ENCODE results near the gene PLEKHG5.
"Not testable (repeated sequence)": the region's sequence is repeated elsewhere in the genome, so short reads cannot be mapped to it uniquely, and the experiment has no call there.

Gene PLEKHG5

GRCh38 chr1:6495540-6496364, 4.3 kb upstream of the PLEKHG5 start:
- no peak for DNase-seq

DNA sequence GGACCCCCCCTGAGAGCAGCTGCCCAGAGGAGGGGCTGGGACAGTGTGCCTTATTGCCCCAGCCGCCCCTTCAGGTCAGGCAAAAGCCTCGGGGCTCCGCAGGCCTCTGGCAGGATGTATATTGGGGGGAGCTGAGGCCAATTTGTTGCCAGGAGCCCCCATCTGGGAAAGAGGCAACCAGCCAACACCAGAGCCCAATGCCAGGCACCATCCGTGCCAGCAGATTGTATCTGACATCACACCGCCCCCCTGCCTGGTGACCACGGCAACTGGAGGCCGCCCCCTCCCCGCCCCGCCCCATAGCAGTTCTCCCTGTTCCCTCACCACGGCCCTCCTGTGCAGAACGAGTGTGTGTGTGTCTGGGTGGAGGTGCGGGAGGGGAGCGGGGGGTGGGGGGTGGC, 3.6 kb upstream of the PLEKHG5 start:
- no peak for DNase-seq

DNA sequence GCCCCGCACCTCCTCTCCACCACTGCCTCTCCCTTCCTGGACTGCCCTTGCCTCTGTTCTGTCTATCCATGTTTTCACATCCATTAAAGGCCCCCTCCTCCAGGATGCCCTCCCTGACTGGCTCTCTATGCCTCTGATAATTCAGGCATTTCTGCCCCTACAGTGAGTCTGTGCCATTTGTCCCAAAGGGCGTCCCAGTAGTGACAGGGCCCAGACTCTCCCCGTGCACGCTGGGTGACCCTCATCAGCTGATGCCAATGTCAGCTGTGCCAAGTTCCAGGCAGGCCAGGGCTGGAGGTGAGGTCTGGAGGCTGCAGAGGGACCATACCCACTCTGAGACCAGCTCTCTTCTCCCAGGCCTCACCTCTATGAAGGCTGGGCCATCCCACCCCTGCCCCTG, 3.2 kb upstream of the PLEKHG5 start:
- DNase-seq: no peak

- DNase-seq: not testable (repeated sequence)
Observed at GRCh38 chr1:6493834-6494223, 2.4 kb upstream of the PLEKHG5 start.

DNA sequence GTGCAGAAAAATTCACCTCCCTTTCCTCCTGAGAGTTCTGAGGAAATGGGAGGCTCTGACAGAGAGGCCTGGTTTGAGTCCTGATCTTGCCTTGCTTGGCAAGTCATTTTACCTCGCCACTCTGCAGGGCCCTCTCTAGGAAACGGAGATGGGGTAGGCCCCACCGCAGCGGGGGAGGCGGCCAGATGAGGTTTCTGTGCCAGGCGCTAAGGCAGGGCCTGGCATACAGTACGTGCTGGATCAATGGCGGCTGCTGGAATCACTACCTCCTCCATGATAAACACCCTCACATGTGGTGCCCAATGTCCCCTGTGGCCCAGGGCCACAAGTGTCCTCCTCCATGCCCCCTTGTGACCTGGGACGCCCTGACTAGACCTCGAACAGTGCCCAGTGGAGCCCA, 499 bp upstream of the PLEKHG5 start:
- no peak for DNase-seq

DNA sequence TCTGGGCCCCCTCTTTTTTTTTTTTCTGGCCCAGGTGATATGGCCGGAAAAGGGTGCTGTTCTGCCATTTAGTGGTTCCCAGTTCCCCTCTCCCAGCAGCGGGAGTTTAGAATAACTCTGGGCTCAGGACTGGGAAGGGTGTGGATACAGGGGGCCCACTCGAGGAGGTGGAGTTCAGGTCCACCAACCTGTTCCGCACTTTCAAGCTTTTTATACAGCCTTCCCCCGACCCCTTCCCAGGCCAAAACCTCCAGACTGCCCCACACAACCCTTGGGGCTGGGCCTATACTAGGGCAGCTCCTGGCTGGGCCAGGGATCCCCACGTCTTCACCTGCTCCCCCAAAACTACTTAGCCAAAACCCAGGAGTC, 402 bp downstream of the PLEKHG5 start:
- DNase-seq: no peak

GRCh38 chr1:6490181-6491080, 1.0 kb downstream of the PLEKHG5 start:
- no peak for DNase-seq

- no peak for DNase-seq
Observed at GRCh38 chr1:6489799-6490180, 1.7 kb downstream of the PLEKHG5 start.

DNA sequence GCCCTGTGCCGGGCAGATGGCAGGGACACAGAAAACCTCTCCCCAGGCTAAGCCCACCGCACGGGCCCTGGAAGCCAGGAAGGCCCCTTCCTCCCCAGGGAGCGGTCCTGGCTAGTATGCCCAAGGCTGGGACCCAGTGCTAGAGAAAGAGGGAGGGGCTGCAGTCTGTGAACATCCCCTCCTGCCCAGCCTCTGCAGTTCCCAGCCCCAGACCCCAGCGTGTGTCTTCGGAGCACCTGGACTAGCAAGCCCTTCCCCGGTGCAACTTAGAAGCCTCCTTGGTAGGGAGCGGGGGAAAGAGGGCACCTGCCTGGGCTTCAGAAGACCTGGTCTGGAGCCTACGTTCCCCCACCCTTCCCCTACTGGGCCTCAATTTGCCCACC, 2.1 kb downstream of the PLEKHG5 start:
- no peak for DNase-seq

DNA sequence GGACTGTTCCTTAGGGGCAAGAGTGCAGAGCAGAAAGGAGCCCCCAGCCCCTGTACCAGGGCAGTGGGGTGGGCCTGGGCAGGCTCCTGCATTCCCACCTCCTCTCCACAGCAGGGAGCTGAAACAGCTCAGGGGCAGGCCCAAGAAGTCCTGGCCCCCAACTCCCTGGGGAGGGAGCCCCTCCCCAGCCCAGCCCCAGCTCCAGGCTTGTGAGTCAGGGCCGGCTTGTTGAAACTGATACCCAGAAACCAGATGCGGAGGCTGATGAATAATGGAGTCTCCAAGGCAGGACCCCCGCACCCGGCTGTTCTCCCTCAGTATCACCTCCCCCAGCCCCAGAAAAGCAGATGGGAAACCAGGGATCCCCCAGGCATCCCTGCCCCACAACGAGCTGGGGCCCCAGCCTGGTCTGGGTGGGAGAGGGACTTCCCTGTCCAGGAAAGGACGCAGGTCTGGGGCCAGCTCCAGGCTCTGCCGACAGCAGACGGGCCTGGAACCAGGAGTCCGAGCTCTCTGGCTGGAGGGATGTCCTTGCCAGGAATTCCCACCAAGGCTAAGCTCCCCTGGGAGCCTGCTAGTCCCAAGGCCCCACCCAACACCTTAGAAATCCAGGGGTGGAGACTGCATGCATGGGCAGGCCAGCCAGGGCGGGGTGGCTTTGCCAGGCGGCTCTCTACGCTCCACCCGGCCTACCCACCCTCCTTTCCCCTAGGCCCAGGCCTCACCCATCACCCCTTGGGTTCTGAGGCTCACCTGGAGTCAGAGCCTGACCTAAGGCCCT, 2.7 kb downstream of the PLEKHG5 start:
- no peak for DNase-seq

DNA sequence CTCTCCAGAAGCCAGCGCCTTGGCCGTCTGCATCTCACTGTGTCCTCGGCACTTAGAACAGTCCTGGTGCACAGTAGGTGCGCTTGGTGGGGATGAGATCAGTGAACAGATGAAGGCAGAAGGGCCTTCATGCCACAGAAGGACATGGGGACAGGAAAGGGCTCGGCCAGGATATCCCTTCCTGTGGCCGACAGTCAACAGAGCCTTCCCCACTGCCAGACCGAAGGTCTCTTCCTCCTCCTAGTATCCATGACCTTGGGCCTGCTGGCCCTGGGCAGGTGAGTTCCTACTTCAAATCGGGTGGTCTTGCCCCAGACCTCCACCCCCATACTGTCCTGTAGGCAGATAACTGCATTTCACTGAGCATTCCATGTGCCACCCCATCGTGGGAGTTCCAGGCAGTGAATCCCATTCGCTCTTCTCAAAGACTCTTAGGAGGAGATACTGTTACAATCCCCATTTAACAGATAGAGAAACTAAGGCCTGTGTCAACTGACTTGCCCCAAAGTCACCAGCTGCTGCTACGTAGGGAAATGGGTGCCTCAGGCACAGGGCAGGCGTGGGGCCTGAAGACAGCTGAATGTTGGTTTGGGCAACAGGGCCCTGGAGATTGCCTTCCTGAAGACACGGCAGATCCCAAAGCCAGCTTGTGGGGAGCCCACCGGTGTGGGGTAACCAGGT, 3.5 kb downstream of the PLEKHG5 start:
- no peak for DNase-seq

GRCh38 chr1:6486433-6487011, 4.9 kb downstream of the PLEKHG5 start:
- no peak for DNase-seq

- no peak for DNase-seq
Observed at GRCh38 chr1:6485168-6486101, 6.0 kb downstream of the PLEKHG5 start.

DNA sequence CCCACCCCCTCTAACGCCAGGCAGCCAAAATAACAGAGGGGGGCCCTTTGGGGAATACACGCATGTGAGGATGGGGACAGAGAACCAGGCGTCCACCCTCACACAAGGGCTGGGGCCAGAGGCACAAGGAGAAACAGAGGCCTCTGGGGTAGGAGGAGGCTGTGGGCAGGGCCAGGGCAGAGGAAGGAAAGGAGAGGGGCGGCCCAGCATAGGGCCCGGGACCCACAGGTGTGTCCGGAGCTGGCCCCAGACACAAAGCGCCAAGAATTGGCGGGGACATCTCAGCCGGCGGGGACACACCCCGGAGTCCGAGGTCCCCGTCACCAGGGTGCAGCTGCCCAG, 6.7 kb downstream of the PLEKHG5 start:
- no peak for DNase-seq

DNA sequence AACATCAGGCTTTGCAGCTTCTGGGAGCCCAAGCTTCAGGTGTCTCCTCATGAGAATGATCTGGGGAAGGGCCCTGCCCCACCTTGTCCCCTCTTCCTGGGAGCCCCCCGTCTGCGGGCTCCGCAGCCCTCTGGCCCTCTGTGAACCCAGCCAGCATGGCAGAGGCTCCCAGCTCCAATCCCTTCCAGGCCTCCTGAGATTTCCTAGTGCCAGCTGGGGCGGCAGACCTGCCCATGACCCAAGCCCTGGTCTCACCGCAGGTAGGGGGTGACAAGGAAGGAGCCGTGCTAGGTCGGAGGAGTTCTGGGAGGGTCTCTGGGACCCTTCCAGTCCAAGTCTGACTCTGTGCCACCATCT, 7.7 kb downstream of the PLEKHG5 start:
- no peak for DNase-seq

DNA sequence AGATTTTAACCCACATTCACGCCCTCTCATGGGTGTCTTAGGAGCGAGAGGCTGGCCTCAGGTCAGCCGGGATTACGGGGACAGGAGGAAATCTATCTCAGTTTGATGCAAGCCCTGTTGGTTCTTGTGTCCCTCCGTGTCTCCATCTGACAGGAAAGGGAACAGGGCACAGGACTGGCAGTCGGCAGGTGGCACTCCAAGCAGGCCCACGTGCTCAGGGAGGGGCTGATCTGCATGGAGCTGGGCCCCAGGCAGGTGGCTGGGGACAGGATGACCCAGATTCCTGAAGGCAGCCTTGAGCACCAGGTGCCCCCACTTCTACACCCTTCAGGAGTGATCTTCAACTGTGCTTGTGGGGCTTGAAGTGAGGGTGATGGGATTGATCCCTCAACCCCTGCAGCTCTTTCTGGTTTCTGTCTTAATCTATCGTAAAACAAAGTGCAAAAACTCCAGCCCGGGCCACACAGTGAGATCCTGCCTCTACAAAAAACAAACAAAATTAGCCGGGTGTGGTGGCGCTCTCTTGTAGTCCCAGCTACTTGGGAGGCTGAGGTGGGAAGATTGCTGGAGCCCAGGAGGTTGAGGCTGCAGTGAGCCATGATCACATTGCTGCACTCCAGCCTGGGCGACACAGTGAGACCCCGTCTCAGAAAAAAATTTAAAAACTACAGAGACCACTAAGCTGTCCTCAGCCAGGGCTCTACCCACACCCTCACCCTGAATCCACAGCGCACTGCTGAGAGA, 8.3 kb downstream of the PLEKHG5 start:
- DNase-seq: no peak

DNA sequence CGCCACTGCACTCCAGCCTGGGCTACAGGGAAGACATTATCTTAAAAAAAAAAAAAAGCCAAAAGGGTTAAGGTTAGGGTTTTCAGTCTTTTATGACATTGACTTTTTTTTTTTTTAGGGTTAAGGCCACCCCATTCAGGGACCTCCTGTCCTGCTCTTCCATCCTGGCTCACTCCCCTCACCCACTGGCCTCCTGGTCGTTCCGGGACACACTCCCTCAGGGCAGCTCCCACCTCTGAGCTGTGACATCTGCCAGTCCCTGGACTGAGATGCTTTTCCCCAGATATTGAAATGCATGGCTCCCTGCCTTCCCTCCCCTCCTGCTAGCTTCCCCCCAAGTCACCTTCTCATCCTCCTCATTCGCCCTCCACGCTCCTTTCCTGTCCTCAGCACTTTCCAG, 9.6 kb downstream of the PLEKHG5 start:
- no peak for DNase-seq

DNA sequence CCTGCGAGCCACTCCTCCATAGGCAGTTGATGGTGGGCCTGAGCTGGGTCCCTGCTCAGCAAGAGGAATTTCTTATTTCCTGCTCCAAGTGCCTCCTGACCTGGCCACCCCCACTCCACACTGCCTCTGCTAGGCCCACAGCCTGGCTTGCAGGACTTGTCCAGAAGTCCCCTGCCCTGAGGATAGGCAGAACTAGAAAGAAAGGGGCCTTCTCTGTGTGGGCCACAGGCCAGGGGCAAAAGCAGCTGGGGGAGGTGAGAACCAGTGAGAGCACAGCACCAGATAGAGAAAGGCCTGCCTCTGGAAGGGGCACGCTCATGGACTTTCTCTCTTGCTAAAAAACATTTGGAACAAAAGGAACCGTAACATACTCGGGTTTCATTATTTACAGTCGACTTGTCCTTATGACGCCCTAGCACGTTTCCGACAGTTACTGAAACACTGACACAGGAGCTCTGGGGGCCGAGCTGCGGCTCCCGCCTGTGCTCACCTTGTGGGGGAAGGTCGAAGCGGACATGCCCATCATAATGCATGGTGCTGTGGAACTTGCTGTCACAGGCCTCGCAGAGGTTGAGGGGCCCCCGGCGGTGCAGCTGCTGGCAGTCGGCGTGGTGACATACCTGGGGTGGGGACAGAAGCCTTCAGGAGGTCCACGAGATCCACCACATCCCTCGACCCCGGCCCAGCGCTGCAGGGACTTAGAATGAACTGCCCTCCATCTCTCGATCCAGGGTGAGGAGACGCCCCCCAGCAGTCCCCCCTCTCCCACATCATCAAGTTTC, 14.2 kb downstream of the PLEKHG5 start:
- DNase-seq: no peak

DNA sequence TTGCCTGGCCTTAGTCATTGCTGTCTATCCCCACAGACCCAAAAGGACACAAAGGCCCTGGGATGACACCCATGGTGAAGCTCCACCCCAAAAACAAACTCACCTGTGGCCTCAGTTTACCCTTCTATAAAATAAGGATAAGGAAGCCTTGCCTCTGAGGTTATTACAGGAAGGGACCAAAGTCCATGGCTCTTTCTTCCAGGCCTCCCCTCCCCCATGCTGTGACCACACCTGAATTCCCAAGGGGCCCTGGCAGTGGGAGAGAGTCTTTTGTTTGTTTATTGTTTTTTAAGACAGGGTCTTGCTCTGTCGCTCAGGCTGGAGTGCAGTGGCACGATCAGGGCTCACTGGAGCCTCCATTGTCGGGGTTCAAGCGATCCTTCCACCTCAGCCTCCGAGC, 15.0 kb downstream of the PLEKHG5 start:
- no peak for DNase-seq
